RWPE2 (cell line): ENCODE measurements around the gene SLC26A6.

Experiments
- ATAC-seq: fragments of 200-7000 bp; cut with Tn5 transposase; 3 replicates; pipeline ENCODE4 v1.9.1; 2021; ENCODE audit warnings: low read depth
- DNase-seq: peaks from one replicate; pipeline ENCODE4 v3.0.0-alpha.2; 2020; ENCODE audit warnings: low spot score
- H3K27ac ChIP-seq: fragments of 450-650 bp; 2 replicates; pipeline ENCODE4 v1.5.1; 2017; ENCODE audit warnings: mild to moderate bottlenecking; ENCODE audit not compliant: poor library complexity, severe bottlenecking
- H3K27me3 ChIP-seq: fragments of 250-450 bp; sonication (Bioruptor Pico); 2 replicates; pipeline ENCODE4 v1.5.1; 2021; ENCODE audit warnings: mild to moderate bottlenecking, moderate library complexity; ENCODE audit not compliant: insufficient read depth, poor library complexity, severe bottlenecking
- H3K36me3 ChIP-seq: fragments of 250-450 bp; sonication (Bioruptor Pico); 2 replicates; pipeline ENCODE4 v1.5.1; 2020; ENCODE audit warnings: low read depth, mild to moderate bottlenecking, moderate library complexity
- H3K4me1 ChIP-seq: fragments of 250-450 bp; sonication (Bioruptor Pico); 2 replicates; pipeline ENCODE4 v1.5.1; 2021; ENCODE audit warnings: mild to moderate bottlenecking, moderate library complexity; ENCODE audit not compliant: insufficient read depth, poor library complexity, severe bottlenecking
- H3K4me3 ChIP-seq: fragments of 250-450 bp; sonication (Bioruptor Pico); 2 replicates; pipeline ENCODE4 v1.5.1; 2021; ENCODE audit warnings: mild to moderate bottlenecking, moderate library complexity; ENCODE audit not compliant: severe bottlenecking
- H3K9me3 ChIP-seq: fragments of 250-450 bp; sonication (Bioruptor Pico); 2 replicates; pipeline ENCODE4 v1.5.1; 2021; ENCODE audit warnings: mild to moderate bottlenecking, moderate library complexity; ENCODE audit not compliant: severe bottlenecking
- CTCF ChIP-seq: fragments of 450-650 bp; IDR thresholded peaks from one replicate; pipeline ENCODE4 v1.5.1; 2017; ENCODE audit warnings: mild to moderate bottlenecking, moderate library complexity; ENCODE audit not compliant: poor library complexity, severe bottlenecking

SLC26A6 gene

GRCh38 chr3:48664313-48664644 is 29.0 kb upstream of the SLC26A6 start:
- no peak for DNase-seq
- no peaks in the 10 kb centered on the region for H3K9me3 ChIP-seq
- ATAC-seq: no peak
- no peaks in the 10 kb centered on the region for H3K27me3 ChIP-seq
- no peaks in the 10 kb centered on the region for H3K4me1 ChIP-seq
- H3K4me3 ChIP-seq: no peak overlapping the region
- TF ChIP-seq CTCF: peak; percentile 62
- H3K36me3 ChIP-seq: no peaks in the 10 kb centered on the region
- peak overlapping the region; percentile 88 for H3K27ac ChIP-seq

GRCh38 chr3:48663489-48664312 is 28.4 kb upstream of the SLC26A6 start:
- ATAC-seq (peak; percentile 77), DNase-seq (peak; percentile 99)
- no peaks in the 10 kb centered on the region for H3K27me3 ChIP-seq

GRCh38 chr3:48662753-48663488 is 27.7 kb upstream of the SLC26A6 start, which contains the start of gene CELSR3:
Gene CELSR3 (minus strand): TSS chr3:48662886. CDS start chr3:48662634, 252 bp downstream.
- no peaks in the 10 kb centered on the region for H3K36me3 ChIP-seq
- DNase-seq: peak; percentile 93
- H3K4me1 ChIP-seq: no peaks in the 10 kb centered on the region
- ATAC-seq: peak; percentile 52
- no peaks in the 10 kb centered on the region for H3K27me3 ChIP-seq
- no peak for TF ChIP-seq CTCF
- H3K27ac ChIP-seq: peak within 1 kb of the TSS; percentile 88
- H3K4me3 ChIP-seq: peak within 1 kb of the TSS; percentile 43
- H3K9me3 ChIP-seq: no peaks in the 10 kb centered on the region

More at GRCh38 chr3:48663489-48664312, 28.4 kb upstream of the SLC26A6 start:
- peak overlapping the region; percentile 43 for H3K4me3 ChIP-seq
- peak overlapping the region; percentile 88 for H3K27ac ChIP-seq
- no peaks in the 10 kb centered on the region for H3K36me3 ChIP-seq
- H3K9me3 ChIP-seq: no peaks in the 10 kb centered on the region
- H3K4me1 ChIP-seq: no peaks in the 10 kb centered on the region
- peak; percentile 86 for TF ChIP-seq CTCF

- no peak for ATAC-seq
- Histone ChIP-seq H3K27ac (peak overlapping the region; percentile 88), H3K9me3 (no peaks in the 10 kb centered on the region), H3K27me3 (no peaks in the 10 kb centered on the region), H3K36me3 (no peaks in the 10 kb centered on the region), H3K4me1 (no peaks in the 10 kb centered on the region), H3K4me3 (peak overlapping the region; percentile 43)
- no peak for TF ChIP-seq CTCF
- DNase-seq: no peak
Observed at GRCh38 chr3:48662145-48662752, 27.0 kb upstream of the SLC26A6 start.
